PC-3 (cell line): ENCODE data around the gene ATG9A. TPM values are rescaled to one million over a fixed set of nuclear protein-coding genes. Genes with fewer than 3 reads are reported as not detected.

Experiments used
- ATAC-seq: fragments of 200-7000 bp; cut with Tn5 transposase; 2 replicates; pipeline ENCODE4 v1.9.1; 2020; ENCODE audit warnings: mild to moderate bottlenecking, moderate library complexity
- BruUV-seq: library from RNA; stranded (reverse); fragments of 400-500 nt; replicated peaks from 2 replicates; lab custom pipeline; 2021; lab: Mats Ljungman, UMichigan
- CTCF ChIA-PET: fragments of 300-600 bp; sonication (Branson Sonifier 250); formaldehyde crosslinking; loops from one replicate; lab custom pipeline; 2022; ENCODE audit warnings: antibody characterized with exemption; lab: Charles Lee
- POLR2A ChIA-PET: fragments of 300-600 bp; sonication (Branson Sonifier 250); formaldehyde crosslinking; loops from one replicate; lab custom pipeline; 2022; ENCODE audit warnings: antibody characterized with exemption; ENCODE audit not compliant: unreplicated experiment; lab: Charles Lee
- DNase-seq: peaks from one replicate; pipeline ENCODE4 v3.0.0-alpha.2; 2015
- H2AFZ ChIP-seq: fragments of 300-600 bp; sonication (generic); 2 replicates; pipeline ENCODE4 v1.6.0; 2016; ENCODE audit warnings: antibody characterized with exemption, low read length
- H3F3A ChIP-seq: fragments of 300-600 bp; sonication (generic); one replicate; pipeline ENCODE4 v1.6.0; 2017; ENCODE audit warnings: antibody characterized with exemption, low read length, control low read depth, mild to moderate bottlenecking; ENCODE audit not compliant: unreplicated experiment
- H3K27ac ChIP-seq: fragments of 300-600 bp; sonication (generic); 2 replicates; pipeline ENCODE4 v1.5.1; 2016; ENCODE audit warnings: mild to moderate bottlenecking, low read length
- H3K27me3 ChIP-seq: fragments of 300-600 bp; sonication (generic); 2 replicates; pipeline ENCODE4 v1.6.1; 2016; ENCODE audit warnings: low read length, mixed read lengths
- H3K36me3 ChIP-seq: fragments of 300-600 bp; sonication (generic); 2 replicates; pipeline ENCODE4 v1.6.1; 2016; ENCODE audit warnings: low read depth, mixed run types, low read length, mixed read lengths
- H3K4me1 ChIP-seq: fragments of 300-600 bp; sonication (generic); 2 replicates; pipeline ENCODE4 v1.5.1; 2016; ENCODE audit warnings: low read length; ENCODE audit not compliant: insufficient read depth
- H3K4me2 ChIP-seq: fragments of 300-600 bp; sonication (generic); 2 replicates; pipeline ENCODE4 v1.6.0; 2016; ENCODE audit warnings: low read length
- H3K4me3 ChIP-seq: fragments of 300-600 bp; sonication (generic); 2 replicates; pipeline ENCODE4 v1.5.1; 2016; ENCODE audit warnings: mild to moderate bottlenecking, low read length, mixed read lengths
- H3K79me2 ChIP-seq: fragments of 300-600 bp; sonication (generic); 2 replicates; pipeline ENCODE4 v1.6.1; 2017; ENCODE audit warnings: low read length, mixed read lengths
- H3K9ac ChIP-seq: fragments of 300-600 bp; sonication (generic); 2 replicates; pipeline ENCODE4 v1.6.0; 2016; ENCODE audit warnings: mild to moderate bottlenecking, low read length
- H3K9me2 ChIP-seq: fragments of 300-600 bp; sonication (generic); replicated peaks from 2 replicates; pipeline ENCODE4 v1.6.1; 2016; ENCODE audit warnings: mixed run types, low read length, mixed read lengths
- H3K9me3 ChIP-seq: fragments of 300-600 bp; sonication (generic); 2 replicates; pipeline ENCODE4 v1.6.1; 2016; ENCODE audit warnings: low read length, mixed read lengths
- H4K20me1 ChIP-seq: fragments of 300-600 bp; sonication (generic); 2 replicates; pipeline ENCODE4 v1.6.1; 2016; ENCODE audit warnings: low read length, mixed read lengths
- CTCF ChIP-seq: fragments of 300-600 bp; sonication (generic); conservative IDR thresholded peaks from 2 replicates; pipeline ENCODE4 v1.5.1; 2017; ENCODE audit warnings: antibody characterized with exemption, low read depth, mild to moderate bottlenecking, low read length
- EZH2 ChIP-seq: fragments of 300-600 bp; sonication (generic); IDR thresholded peaks from one replicate; pipeline ENCODE4 v1.6.1; 2017; ENCODE audit warnings: antibody characterized with exemption, mild to moderate bottlenecking, low read length; ENCODE audit not compliant: unreplicated experiment
- EZH2phosphoT487 ChIP-seq: fragments of 300-600 bp; sonication (generic); IDR thresholded peaks from 2 replicates; pipeline ENCODE4 v1.6.1; 2018; ENCODE audit warnings: mild to moderate bottlenecking, antibody characterized with exemption, low read length, borderline replicate concordance
- intact Hi-C: fragments of 100-400 bp; cut with micrococcal nuclease; formaldehyde crosslinking; loops from 2 replicates; pipeline ENCODE4 v1.9.0; 2023
- total RNA-seq: library from RNA; depleted of rRNA; stranded (reverse); fragments of >200 nt; gene quantifications from 2 replicates; pipeline ENCODE4 v1.2.3, GENCODE V29; 2014

ATG9A gene
- total RNA-seq, 1 experiment from 2014 or later, result 59.6 TPM

DNA sequence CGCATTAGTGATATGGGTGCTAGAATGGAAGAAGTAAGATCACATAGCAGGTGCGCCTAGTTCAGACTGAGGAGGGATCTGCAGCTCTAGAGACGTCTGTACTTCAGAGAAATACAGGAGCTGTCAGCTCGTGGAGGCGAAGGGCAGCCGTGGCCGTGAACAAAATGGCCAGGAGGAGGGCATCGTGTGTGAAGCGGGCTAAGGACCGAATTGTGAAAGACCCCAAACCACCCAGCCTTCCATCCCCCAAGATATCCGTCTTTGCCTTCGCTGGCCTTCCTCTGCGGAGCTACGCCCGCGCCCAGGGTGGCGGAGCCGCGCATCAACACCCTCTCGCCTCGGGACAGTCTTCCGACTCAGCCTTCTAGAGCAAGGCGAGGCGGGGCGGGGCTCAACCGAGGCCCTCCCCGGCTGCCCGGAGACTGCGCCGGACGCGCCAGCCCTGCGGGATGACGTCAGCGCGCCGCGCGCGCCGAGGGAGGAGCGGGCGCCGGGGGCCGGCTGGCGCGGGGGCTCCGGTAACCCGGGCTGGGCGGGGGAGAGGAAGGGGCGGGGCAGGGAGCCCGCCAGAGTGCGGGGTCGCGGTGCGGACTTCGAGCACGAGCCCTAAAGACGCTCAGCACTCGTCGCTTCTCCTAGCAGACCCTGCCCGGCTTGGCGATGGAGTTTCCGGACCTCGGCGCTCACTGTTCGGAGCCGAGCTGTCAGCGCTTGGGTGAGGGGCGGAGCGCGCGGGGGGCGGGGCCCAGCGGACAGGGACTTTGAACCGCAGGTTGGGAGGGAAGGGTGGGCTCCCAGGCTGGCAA lies 22.9 kb downstream of the ATG9A start, which contains the start of gene ZFAND2B:
ZFAND2B (plus strand) TSS at position 455 of the 806 bp plus-strand sequence; CDS start at position 661, 206 bp downstream.
- H3F3A ChIP-seq, result no peaks in the 10 kb centered on the region
- intact Hi-C loops, result loop anchor here (1.0 kb wide), 3 partner anchors 11 to 46 kb away; partner anchors contain the start of gene NHEJ1
- no TSS peak for BruUV-seq
- peak; percentile 93 for ATAC-seq
- H3K79me2 ChIP-seq, result peaks cover 5% of the 10 kb centered on the region; the same call in 1 of the 2 replicates
- no peaks in the 10 kb centered on the region for H3K9me2 ChIP-seq
- no peaks in the 10 kb centered on the region; the same call in 1 of the 2 replicates for H3K36me3 ChIP-seq
- peak; percentile 97 for DNase-seq
- peak within 1 kb of the TSS; percentile 96 for H3K4me2 ChIP-seq
- peak within 1 kb of the TSS; percentile 66 for H3K4me3 ChIP-seq
- CTCF ChIA-PET, result interaction anchor here (0.6 to 0.8 kb wide), 2 partner anchors 23 to 89 kb away, joined by 3 to 6 read pairs; partner anchors contain the start of genes ANKZF1 and ATG9A
- H4K20me1 ChIP-seq, result no peaks in the 10 kb centered on the region
- TF ChIP-seq EZH2, result no peak
- no peak for TF ChIP-seq CTCF
- TF ChIP-seq EZH2phosphoT487, result no peak
- POLR2A ChIA-PET, result interaction anchor here (0.6 to 1.1 kb wide), 5 partner anchors 11 to 68 kb away, joined by 3 to 4 read pairs (median 3); partner anchors contain the start of genes ANKZF1, ATG9A and TUBA4A
- no peaks in the 10 kb centered on the region for H3K9me3 ChIP-seq
- H3K27me3 ChIP-seq, result no peaks in the 10 kb centered on the region
- peak within 1 kb of the TSS; percentile 56 for H3K9ac ChIP-seq
- H3K4me1 ChIP-seq, result peaks cover 20% of the 10 kb centered on the region
- H3K27ac ChIP-seq, result peak within 1 kb of the TSS; percentile 69
- H2AFZ ChIP-seq, result peak within 1 kb of the TSS; percentile 66

- H3K4me1 ChIP-seq, result peaks cover 20% of the 10 kb centered on the region
- TSS peak; percentile 86 for BruUV-seq
- H3K27ac ChIP-seq, result peak overlapping the region; percentile 4
- peak overlapping the region; percentile 96 for H3K4me2 ChIP-seq
- H3K9me3 ChIP-seq, result no peaks in the 10 kb centered on the region
- no peaks in the 10 kb centered on the region for H4K20me1 ChIP-seq
- H3F3A ChIP-seq, result no peaks in the 10 kb centered on the region
- H3K4me3 ChIP-seq, result peak overlapping the region; percentile 66
- H2AFZ ChIP-seq, result peak overlapping the region; percentile 66
- peak overlapping the region; percentile 56 for H3K9ac ChIP-seq
- no peaks in the 10 kb centered on the region for H3K9me2 ChIP-seq
- ChIA-PET POLR2A (interaction anchor here (0.6 to 1.1 kb wide), 3 partner anchors 24 to 48 kb away, joined by 3 to 4 read pairs (median 3); partner anchors contain the start of genes ANKZF1, ATG9A and TUBA4A), CTCF (interaction anchor here (0.6 kb wide), 1 partner anchor 335 kb away, joined by 3 read pairs; no protein-coding TSS in a partner anchor)
- ATAC-seq, result no peak
- no peaks in the 10 kb centered on the region for H3K36me3 ChIP-seq
- no peak for DNase-seq
- intact Hi-C loops, result loop anchor here (1.0 kb wide), 1 partner anchor 29 kb away; no protein-coding TSS in a partner anchor
- H3K79me2 ChIP-seq, result peaks cover 5% of the 10 kb centered on the region; the same call in 1 of the 2 replicates
- no peaks in the 10 kb centered on the region for H3K27me3 ChIP-seq
- no peak for TF ChIP-seq EZH2phosphoT487
- no peak for TF ChIP-seq EZH2
- TF ChIP-seq CTCF, result no peak
Observed at GRCh38 chr2:219205981-219206327, 23.5 kb downstream of the ATG9A start.
